ENCODE measurements around the gene ZBTB7B. TPM values are rescaled to one million over a fixed set of nuclear protein-coding genes. Genes with fewer than 3 reads are reported as not detected.

Gene ZBTB7B
- polyA plus RNA-seq, 2 of the 4 experiments (the other 2 are of a cell fraction), result 20.5 to 30.7 TPM

DNA sequence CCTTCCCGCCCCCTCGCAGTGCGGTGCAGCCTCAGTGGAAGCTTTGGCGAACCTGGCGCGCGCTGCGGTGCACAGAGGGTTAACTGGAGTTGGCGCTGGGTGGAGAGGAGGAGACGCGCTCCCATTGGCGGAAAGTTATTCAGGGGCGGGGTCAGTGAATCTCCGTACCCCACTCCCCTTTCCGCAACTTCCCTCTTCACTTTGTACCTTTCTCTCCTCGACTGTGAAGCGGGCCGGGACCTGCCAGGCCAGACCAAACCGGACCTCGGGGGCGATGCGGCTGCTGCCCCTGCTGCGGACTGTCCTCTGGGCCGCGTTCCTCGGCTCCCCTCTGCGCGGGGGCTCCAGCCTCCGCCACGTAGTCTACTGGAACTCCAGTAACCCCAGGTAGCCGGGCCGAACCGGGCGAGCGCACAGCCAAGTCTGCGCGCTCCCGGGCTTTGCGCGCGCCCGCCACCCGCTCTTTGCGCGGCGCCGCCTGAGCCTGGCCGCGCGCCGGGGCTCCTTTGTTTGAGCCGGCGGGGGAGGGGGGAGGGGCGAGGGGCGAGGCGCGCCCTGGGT is 61.0 kb downstream of the ZBTB7B start, which contains the start of gene EFNA4:
TSS of gene EFNA4 (plus strand) at position 191 of the 561 bp plus-strand sequence. CDS start at position 275, 84 bp downstream.
- H3K4me2 ChIP-seq, result peak within 1 kb of the TSS; percentile 91
- POLR2A ChIA-PET, result interaction anchor here (0.5 to 1.7 kb wide), 4 partner anchors 21 to 109 kb away, joined by 3 to 5 read pairs (median 3); partner anchors contain the start of genes KRTCAP2 and PYGO2
- peak; percentile 76 for FAIRE-seq
- CTCF ChIA-PET, result interaction anchor here (0.5 to 27.3 kb wide), 9 partner anchors 9 to 656 kb away, joined by 3 to 350 read pairs (median 4); partner anchors contain the start of genes ADAM15, EFNA3 and KRTCAP2
- H3K9me3 ChIP-seq, result no peaks in the 10 kb centered on the region
- ATAC-seq, result peak; percentile 72 to 86
- TF ChIP-seq RFX5 (IDR thresholded peaks at IDR 0.05) (0 out of 2 replicates have a peak, but pooled peaks have one; percentile 39), HEYL (CRISPR knock-in tag; IDR thresholded peaks at IDR 0.05) (no peak), JUN (IDR thresholded peaks at IDR 0.05) (peak in 1 of 2 experiments; percentile 50; a peak in 2 of 5 replicates), ZNF302 (CRISPR knock-in tag; IDR thresholded peaks at IDR 0.05) (no peak), PHF8 (IDR thresholded peaks at IDR 0.05; ENCODE audit: borderline replicate concordance, low read depth) (peak; percentile 57; the same call in 1 of the 2 replicates), POLR2A (IDR thresholded peaks at IDR 0.05; ENCODE audit: low read length) (peak; percentile 77)
- TF ChIP-seq, protein P1, sequence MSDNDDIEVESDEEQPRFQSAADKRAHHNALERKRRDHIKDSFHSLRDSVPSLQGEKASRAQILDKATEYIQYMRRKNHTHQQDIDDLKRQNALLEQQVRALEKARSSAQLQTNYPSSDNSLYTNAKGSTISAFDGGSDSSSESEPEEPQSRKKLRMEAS (IDR thresholded peaks at IDR 0.05), result peak; percentile 38; the same call in 1 of the 2 replicates
- DNase-seq (ENCODE audit: low read depth in 1 of 2, low spot score in 1 of 2), result peak; percentile 89 to 91
- peak within 1 kb of the TSS; percentile 77 for H3K4me3 ChIP-seq
- WGBS (ENCODE audit: missing lambda C conversion rate), result under 1% methylated on average over 32 of the region's 57 CpGs
- H3K27ac ChIP-seq, result peak within 1 kb of the TSS; percentile 81 to 91
- H3K4me1 ChIP-seq, result peaks cover 23% of the 10 kb centered on the region

DNA sequence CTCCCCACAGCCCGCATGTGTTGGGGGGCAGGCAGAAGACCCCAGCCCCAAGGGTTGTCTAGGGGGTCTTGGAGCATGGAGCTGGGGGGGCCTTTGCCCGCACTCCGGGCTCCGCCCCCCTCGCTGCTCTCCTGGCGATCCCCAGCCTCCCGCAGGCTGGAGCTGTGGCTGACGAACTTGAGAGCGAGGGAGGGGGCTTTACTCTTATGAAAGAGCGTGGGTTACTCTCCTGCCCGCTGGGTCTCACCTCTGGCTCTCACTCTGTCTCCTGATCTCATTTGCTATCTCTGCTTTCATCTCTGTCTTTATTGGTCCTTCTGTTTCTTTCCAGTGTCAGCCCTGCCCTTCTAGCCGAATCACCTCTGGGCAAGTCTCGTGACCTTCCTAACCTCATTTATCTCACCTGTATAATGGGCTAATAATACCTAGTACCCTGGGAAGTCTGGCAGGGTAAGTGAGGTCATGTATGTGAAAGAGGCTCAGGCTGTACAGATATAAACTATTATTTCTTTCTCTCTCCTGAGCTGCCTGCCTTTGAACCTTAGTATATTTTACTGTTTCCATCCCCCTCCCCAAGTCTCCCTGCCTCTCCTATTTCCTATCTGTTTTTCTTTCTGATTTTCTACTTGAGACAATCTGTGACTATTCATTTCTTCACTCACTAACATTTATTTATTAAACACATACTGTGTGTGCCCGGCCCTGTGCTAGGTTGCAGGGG is 61.7 kb downstream of the ZBTB7B start:
- peak; percentile 16 to 30 for ATAC-seq
- peak overlapping the region; percentile 91 for H3K4me2 ChIP-seq
- CTCF ChIA-PET, result interaction anchor here (0.6 to 27.3 kb wide), 5 partner anchors 6 to 295 kb away, joined by 3 to 350 read pairs (median 319); partner anchors contain the start of genes ADAM15, EFNA3 and EFNA4
- peaks cover 23% of the 10 kb centered on the region for H3K4me1 ChIP-seq
- no peak for FAIRE-seq
- DNase-seq (ENCODE audit: low read depth in 1 of 2, low spot score in 1 of 2), result peak in 1 of 2 experiments; percentile 49
- no peak for TF ChIP-seq MAZ (IDR thresholded peaks at IDR 0.05; ENCODE audit: borderline replicate concordance, low read depth, low read length)
- TF ChIP-seq HOXB13 (CRISPR knock-in tag; IDR thresholded peaks at IDR 0.05; ENCODE audit: low read depth), result no peak
- peak; percentile 90 for TF ChIP-seq ESRRA (IDR thresholded peaks at IDR 0.05; ENCODE audit: borderline replicate concordance, low read length)
- 0 out of 2 replicates have a peak, but pooled peaks have one; percentile 74 for TF ChIP-seq KDM1A (IDR thresholded peaks at IDR 0.05; ENCODE audit: low read depth)
- POLR2A ChIA-PET, result interaction anchor here (1.0 to 1.6 kb wide), 2 partner anchors 90 to 103 kb away, joined by 3 to 5 read pairs; partner anchors contain the start of genes CKS1B and PYGO2
- H3K27ac ChIP-seq, result peak overlapping the region; percentile 81 to 91
- H3K4me3 ChIP-seq, result peak overlapping the region; percentile 77
- no peaks in the 10 kb centered on the region for H3K9me3 ChIP-seq
- 12% methylated on average over 13 of the region's 14 CpGs for WGBS (ENCODE audit: missing lambda C conversion rate)

GRCh38 chr1:155064832-155065429 is 62.3 kb downstream of the ZBTB7B start:
- TF ChIP-seq USF2 (IDR thresholded peaks at IDR 0.05) (no peak), RCOR1 (IDR thresholded peaks at IDR 0.05; ENCODE audit: low read depth, low read length) (no peak), CBX2 (IDR thresholded peaks at IDR 0.05; ENCODE audit: borderline replicate concordance, low read depth) (no peak), CHD4 (IDR thresholded peaks at IDR 0.05; ENCODE audit: borderline replicate concordance) (no peak), MAZ (IDR thresholded peaks at IDR 0.05; ENCODE audit: borderline replicate concordance, low read depth, low read length) (no peak), CHD2 (IDR thresholded peaks at IDR 0.05; ENCODE audit: low read length, partially characterized antibody) (no peak), GATA3 (IDR thresholded peaks at IDR 0.05; ENCODE audit: borderline replicate concordance) (no peak), FOSB (CRISPR knock-in tag; IDR thresholded peaks at IDR 0.05) (no peak)
- TF ChIP-seq, protein P2, sequence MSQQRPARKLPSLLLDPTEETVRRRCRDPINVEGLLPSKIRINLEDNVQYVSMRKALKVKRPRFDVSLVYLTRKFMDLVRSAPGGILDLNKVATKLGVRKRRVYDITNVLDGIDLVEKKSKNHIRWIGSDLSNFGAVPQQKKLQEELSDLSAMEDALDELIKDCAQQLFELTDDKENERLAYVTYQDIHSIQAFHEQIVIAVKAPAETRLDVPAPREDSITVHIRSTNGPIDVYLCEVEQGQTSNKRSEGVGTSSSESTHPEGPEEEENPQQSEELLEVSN (IDR thresholded peaks at IDR 0.05; ENCODE audit: borderline replicate concordance, low read depth), result no peak
- POLR2A ChIA-PET, result interaction anchor here (1.0 to 1.6 kb wide), 2 partner anchors 91 to 104 kb away, joined by 3 to 5 read pairs; partner anchors contain the start of genes CKS1B and PYGO2
- DNase-seq (ENCODE audit: low read depth in 1 of 2, low spot score in 1 of 2) (no peak), FAIRE-seq (no peak), ATAC-seq (no peak)
- Histone ChIP-seq H3K9me3 (no peaks in the 10 kb centered on the region), H3K4me3 (no peak overlapping the region), H3K4me1 (peaks cover 25% of the 10 kb centered on the region), H3K4me2 (peak overlapping the region; percentile 91), H3K27ac (no peak overlapping the region)
- WGBS (ENCODE audit: missing lambda C conversion rate), result 80% methylated on average over 5 of the region's 5 CpGs
- CTCF ChIA-PET, result interaction anchor here (0.6 to 27.3 kb wide), 6 partner anchors 6 to 395 kb away, joined by 3 to 350 read pairs (median 165); partner anchors contain the start of genes ADAM15, EFNA3 and EFNA4

Data from A549 (cell line).